Putamen (tissue), 1 donor: Measurements from ENCODE around the gene CLEC4E.
"Not testable (repeated sequence)": the region's sequence is repeated elsewhere in the genome, so short reads cannot be mapped to it uniquely, and the experiment has no call there.

Experiments
- DNase-seq: peaks from one replicate; pipeline ENCODE4 v3.0.0-alpha.2; 2016; ENCODE audit warnings: low spot score

Gene CLEC4E, protein sequence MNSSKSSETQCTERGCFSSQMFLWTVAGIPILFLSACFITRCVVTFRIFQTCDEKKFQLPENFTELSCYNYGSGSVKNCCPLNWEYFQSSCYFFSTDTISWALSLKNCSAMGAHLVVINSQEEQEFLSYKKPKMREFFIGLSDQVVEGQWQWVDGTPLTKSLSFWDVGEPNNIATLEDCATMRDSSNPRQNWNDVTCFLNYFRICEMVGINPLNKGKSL

GRCh38 chr12:8540831-8541230 lies at the start of gene CLEC4E:
CLEC4E (minus strand) TSS chr12:8540905; CDS start chr12:8540797, 108 bp downstream.
- not testable (repeated sequence) for DNase-seq

GRCh38 chr12:8589679-8590078 lies 49.0 kb upstream of the CLEC4E start:
- DNase-seq = no peak

GRCh38 chr12:8584478-8584877 lies 43.8 kb upstream of the CLEC4E start:
- DNase-seq = not testable (repeated sequence)

DNA sequence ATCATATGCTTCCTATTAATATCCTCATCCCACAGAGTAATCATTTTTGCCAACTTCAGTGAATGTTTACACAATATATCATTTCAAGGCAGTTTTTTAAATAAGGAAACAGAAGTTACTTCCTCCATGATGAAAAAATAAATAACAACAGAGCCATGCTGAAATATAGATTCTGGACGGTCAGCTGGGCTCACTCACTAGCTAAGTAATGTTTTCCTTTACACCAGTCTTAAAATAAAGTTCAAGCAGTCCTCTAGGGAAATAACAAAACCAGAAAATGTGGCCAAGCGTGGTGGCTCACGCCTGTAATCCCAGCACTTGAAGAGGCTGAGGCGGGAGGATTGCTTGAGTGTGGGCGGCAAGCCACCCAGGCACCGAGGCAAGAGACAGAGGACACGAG lies 43.3 kb upstream of the CLEC4E start:
- no peak for DNase-seq

DNA sequence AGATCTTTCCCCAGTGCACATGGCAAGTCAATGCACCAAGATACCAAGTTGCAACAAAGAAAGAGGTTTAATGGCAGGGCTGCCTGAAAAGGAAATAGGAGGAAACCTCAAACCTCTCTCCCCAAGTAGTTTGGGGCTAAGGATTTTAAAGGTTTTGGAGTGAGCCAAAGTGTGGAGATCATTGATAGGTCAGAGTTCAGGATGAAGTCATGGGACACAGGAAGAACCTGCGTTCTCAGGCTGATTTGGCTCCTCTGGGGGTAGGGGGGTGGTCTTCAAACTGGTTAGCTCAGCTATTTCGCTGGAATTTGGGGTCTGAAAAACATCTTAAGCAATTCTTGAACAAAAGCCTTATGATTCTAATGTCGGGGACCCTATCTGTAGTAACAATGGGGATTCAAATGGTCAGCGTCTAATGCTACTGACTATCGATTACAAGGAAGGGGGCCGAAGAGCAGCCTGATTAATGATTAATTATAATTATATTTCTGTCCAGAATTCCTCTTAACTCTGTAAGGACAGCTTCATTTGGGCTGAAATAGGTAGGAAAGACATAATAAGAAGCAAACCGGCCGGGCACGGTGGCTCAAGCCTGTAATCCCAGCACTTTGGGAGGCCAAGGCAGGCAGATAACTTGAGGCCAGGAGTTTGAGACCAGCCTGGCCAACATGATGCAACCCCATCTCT lies 40.5 kb upstream of the CLEC4E start:
- no peak for DNase-seq

DNA sequence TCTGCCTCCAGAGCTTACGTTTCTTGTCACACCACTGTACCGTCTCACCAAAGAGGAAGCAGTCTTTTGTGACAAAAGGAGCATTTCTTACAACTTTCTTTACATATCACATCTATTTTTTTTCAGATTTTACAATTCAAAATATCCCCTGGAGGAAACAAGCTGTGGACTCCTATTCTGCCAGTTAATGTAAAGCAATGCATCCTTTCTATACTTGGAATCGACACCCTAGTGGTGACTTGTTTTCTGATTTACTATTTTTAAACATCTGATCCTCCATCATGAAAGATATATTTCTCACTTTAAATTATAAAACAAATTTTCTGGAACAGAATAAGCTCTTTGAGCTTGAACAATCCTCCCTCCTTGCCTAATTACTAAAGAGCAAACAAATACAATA lies 37.2 kb upstream of the CLEC4E start:
- DNase-seq = no peak

DNA sequence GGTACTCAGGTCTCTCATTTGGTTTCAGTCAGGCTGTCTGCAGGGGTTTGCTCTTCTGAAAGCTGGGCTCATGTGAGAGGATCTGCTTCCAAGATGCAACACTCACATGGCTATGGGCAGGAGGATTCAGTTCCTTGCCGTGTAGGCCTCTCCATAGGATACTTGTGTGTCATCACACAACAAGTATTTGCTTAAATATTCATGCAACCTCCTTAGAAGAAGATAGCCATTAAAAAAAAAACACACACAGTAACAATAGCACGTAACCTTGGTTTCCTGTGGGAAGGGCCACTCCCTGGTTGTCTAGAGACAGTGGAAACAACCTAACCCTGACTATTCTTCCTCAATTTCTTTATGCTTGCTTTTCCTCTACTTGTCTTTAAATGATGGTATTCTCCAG lies 31.8 kb upstream of the CLEC4E start:
- no peak for DNase-seq

GRCh38 chr12:8566525-8566924 lies 25.8 kb upstream of the CLEC4E start:
- no peak for DNase-seq

- not testable (repeated sequence) for DNase-seq
These were observed 25.3 kb upstream of the CLEC4E start for GRCh38 chr12:8566052-8566451.

DNA sequence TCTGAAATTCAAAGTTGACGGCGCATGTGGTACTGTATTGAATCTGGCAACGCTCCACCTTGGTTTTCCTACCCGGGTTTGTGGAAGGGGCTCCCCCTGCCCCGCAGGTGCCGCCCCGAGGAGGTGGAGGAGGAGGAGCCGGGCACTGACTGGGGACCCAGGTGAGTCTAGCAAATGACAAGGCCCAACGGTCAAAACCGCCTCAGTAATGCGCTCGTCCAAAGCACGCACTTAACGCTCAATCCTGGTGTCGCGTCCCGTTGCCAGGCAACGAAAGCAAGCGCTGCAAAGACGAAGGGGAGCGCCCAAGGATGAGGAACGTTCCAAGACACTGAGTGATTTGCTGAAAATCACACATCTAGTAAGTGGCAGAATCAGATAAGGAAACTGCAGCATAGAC lies 24.0 kb upstream of the CLEC4E start:
- DNase-seq = no peak

GRCh38 chr12:8563356-8563755 lies 22.7 kb upstream of the CLEC4E start:
- DNase-seq = no peak

GRCh38 chr12:8562310-8562709 lies 21.6 kb upstream of the CLEC4E start:
- no peak for DNase-seq

- DNase-seq = no peak
These were observed 20.3 kb upstream of the CLEC4E start for GRCh38 chr12:8561011-8561410.

DNA sequence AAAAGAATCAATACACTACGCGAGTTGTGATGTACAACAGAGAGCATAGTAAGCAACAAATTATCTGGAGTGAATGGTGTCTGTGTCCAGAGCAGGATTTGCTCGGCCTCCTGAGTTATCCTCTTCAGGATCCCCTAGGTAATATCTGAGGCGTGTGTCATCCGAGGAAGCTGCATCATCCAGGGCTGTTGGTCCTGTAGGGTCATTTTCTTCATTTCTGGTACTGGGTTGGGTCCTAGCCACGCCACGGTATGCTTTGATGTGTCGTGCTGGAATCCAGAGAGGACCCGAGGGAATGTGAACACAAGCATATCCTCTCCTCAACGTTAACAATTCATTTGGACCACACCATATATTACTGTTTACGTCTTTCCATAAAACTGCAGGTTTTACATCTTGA lies 19.0 kb upstream of the CLEC4E start:
- no peak for DNase-seq

GRCh38 chr12:8556531-8557097 lies 15.9 kb upstream of the CLEC4E start:
- no peak for DNase-seq

GRCh38 chr12:8554451-8555195 lies 13.9 kb upstream of the CLEC4E start:
- DNase-seq = no peak

- DNase-seq = no peak
These were observed 12.5 kb upstream of the CLEC4E start for GRCh38 chr12:8553088-8553627.

DNA sequence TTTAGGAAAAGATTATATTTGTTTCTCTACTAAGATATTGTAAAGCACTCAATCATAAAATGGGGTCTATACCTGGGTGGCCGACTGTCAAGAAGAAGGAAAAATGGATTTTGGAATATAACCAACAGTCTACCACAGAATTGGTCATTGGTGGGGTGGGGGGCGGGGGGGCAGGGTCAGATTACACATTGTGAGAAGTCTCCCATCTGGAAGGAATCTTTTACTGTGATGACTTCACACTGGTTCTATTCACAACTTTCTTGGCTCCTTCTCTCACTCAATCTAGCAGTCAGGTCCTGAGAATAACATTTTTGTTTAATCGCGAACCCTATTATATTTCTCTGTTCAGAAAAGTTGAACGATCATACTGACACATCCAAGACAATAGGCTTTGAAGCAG lies 8.7 kb upstream of the CLEC4E start:
- no peak for DNase-seq

DNA sequence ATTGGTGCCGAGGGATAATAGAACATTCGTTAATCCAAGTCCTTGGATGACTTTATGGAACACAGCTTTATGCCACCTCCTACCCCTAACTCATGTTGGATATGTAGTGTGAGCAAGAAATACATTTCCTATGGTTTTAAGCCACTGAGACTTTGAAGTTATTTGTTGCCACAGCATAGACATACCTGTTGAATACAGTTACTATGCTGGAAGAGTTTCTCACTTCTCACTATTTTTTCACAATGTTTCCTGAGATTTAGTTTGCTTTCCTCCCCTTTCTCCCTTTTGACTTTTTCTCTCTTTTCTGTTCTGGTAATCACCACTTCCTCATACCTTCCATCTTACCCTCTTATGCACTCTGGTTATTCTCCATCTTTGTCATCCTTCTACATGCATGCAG lies 7.5 kb upstream of the CLEC4E start:
- no peak for DNase-seq

DNA sequence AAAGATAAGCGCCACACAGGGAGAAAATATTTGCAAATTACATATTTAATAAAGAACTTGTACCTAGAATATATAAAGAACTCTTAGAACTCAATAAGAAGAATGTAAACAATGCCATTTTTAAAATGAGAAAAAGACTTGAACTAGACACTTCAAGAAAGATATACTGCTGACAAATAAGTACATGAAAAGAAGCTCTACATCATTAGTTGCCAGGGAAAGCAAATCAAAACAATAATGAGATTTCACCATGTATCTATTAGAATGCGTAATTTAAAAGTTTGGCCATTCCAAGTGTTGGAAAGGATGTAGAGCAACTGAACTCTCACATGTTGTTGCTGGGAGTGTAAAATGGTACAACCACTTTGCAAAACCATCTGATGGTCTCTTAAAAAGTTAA lies 6.9 kb upstream of the CLEC4E start:
- DNase-seq = no peak

DNA sequence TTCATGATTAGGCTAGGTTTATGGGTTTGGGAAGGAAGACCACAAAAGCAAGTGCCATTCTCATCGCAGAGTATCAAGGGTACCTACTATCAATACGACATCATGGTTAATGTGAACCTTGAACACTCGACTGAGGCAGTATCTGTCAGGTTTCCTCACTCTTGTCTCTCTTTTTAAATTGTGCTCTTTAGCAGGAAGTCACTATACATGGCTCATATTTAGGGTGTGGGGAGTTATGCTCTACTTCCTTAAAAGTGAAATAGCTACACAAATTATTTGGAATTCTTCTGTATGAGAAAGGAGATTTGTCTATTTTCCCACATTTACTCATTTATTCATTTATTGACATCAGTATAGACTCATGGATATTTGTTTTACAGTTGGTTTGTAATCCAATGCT lies 5.9 kb upstream of the CLEC4E start:
- DNase-seq = no peak

DNA sequence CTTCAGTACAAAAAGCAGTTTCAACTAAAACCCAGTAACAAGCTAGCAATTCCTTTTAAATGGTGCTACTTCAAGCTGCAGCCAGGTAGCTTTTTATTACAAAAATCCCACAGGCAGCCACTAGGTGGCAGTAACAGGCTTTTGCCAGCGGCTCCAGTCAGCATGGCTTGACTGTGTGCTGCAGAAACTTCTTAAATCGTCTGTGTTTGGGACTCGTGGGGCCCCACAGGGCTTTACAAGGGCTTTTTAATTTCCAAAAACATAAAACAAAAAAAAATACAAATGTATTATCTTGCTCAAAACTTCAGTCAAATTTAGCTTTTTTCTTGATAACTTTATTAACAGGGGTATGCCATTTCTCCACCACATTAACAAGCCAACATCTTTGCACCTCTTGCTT lies 3.6 kb upstream of the CLEC4E start:
- peak; percentile 48 for DNase-seq

DNA sequence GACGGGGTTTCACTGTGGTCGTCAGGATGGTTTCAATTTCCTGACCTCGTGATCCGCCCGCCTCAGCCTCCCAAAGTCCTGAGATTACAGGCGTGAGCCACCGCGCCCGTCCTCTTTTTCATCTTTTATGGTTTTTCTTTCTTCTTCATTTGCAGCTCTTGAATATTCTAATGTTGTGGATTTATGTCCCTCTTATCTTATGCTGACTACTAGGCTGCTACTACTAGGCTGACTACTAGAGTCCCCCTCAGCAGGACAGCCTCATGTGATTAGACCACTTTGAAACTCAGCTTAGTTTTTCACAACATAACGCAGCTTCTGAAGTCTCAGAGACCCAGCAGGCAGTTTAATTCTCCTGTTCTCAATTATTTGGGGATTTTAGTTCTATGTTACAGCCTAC lies 857 bp upstream of the CLEC4E start:
- DNase-seq = no peak
